ENCODE data around the gene MRAS. TPM values are rescaled to one million over a fixed set of nuclear protein-coding genes. Genes with fewer than 3 reads are reported as not detected.

MRAS gene
- total RNA-seq, 1 donor from 2014 or later, result 55.4 TPM

- H3K27me3 ChIP-seq (ENCODE audit: low read depth), result peaks cover 21% of the 10 kb centered on the region
- H3K36me3 ChIP-seq, result no peaks in the 10 kb centered on the region
- no peak for TF ChIP-seq CTCF (IDR thresholded peaks at IDR 0.05)
- ATAC-seq, result no peak
- no peak overlapping the region for H3K4me3 ChIP-seq
- DNase-seq, result no peak
- intact Hi-C loops (cut with DNase I), result no loop called here
- H3K4me1 ChIP-seq, result peaks cover 53% of the 10 kb centered on the region
- no peak overlapping the region for H3K27ac ChIP-seq
- no peaks in the 10 kb centered on the region for H3K9me3 ChIP-seq
These were observed 90.5 kb downstream of the MRAS start for GRCh38 chr3:138438896-138439295.

DNA sequence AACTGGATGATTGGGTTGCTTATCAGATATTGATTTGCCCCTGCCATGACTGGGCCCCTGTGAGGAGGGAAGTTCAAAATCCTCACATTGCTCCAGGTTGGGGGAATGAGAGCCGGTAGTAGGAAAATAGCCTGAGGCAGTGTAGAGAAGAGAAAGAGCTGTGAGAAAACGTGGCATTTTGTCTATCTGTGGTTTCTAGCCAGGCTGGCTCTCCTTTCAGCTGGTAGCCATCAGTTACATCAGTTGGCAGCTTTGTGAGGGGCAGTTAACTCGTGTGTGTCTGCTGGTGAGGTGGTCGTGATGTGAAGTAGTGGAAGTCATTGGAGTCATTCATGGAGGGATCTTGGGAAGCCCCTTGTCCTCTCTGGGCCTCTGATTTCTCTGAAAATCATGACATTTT lies 91.3 kb downstream of the MRAS start:
- no peak overlapping the region for H3K4me3 ChIP-seq
- no peaks in the 10 kb centered on the region for H3K36me3 ChIP-seq
- H3K27me3 ChIP-seq (ENCODE audit: low read depth), result peaks cover 14% of the 10 kb centered on the region
- H3K27ac ChIP-seq, result no peak overlapping the region
- intact Hi-C loops (cut with DNase I), result no loop called here
- no peak for TF ChIP-seq CTCF (IDR thresholded peaks at IDR 0.05)
- H3K4me1 ChIP-seq, result peaks cover 52% of the 10 kb centered on the region
- DNase-seq (no peak), ATAC-seq (no peak)
- no peaks in the 10 kb centered on the region for H3K9me3 ChIP-seq

DNA sequence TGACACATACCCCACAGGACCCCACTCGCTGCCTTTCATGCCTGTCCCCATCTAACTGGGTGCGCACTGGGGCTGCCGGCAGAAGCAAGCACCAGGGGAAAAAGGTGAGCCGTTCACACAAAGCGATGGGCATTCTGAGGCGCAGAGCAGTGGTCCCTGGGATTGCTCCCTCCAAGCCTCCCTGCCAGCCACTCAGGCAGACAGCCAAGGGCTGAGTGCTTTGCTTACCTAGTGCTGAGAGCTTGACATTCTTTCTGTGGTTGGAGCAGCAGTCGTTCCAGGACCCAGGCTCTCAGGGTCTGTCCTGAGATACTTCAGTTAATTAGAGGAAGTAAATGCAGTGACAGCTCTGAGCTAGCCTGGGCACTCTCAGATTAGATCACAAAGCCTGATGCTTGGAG lies 91.7 kb downstream of the MRAS start:
- H3K9me3 ChIP-seq, result no peaks in the 10 kb centered on the region
- intact Hi-C loops (cut with DNase I), result no loop called here
- ATAC-seq (peak; percentile 79 to 83), DNase-seq (peak; percentile 90)
- peaks cover 9% of the 10 kb centered on the region for H3K27me3 ChIP-seq (ENCODE audit: low read depth)
- no peak for TF ChIP-seq CTCF (IDR thresholded peaks at IDR 0.05)
- H3K27ac ChIP-seq, result peak overlapping the region; percentile 36
- peaks cover 48% of the 10 kb centered on the region for H3K4me1 ChIP-seq
- no peak overlapping the region for H3K4me3 ChIP-seq
- H3K36me3 ChIP-seq, result no peaks in the 10 kb centered on the region

DNA sequence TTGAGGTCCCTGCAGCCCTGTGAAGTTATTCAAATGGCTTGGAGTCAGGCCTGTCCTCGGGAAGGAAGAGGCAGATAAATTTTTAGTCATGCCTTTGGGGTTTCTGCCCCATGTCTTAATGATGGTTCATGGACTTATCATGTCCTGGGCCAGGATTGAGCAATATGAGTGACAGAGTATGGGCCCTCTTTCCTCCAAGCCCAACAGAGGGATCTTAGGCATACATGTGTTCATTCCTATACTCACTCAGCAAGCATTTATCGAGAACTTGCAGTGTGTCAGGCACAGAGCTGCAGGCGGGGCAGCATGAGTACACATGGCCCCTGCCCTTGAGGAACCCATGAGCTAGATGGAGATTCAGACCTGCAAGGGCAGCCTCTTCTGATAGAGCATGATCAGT lies 92.2 kb downstream of the MRAS start:
- Histone ChIP-seq H3K4me1 (peaks cover 43% of the 10 kb centered on the region), H3K36me3 (no peaks in the 10 kb centered on the region), H3K4me3 (no peak overlapping the region), H3K9me3 (no peaks in the 10 kb centered on the region), H3K27me3 (ENCODE audit: low read depth) (peaks cover 4% of the 10 kb centered on the region), H3K27ac (peak overlapping the region; percentile 36)
- no peak for ATAC-seq
- no peak for DNase-seq
- intact Hi-C loops (cut with DNase I), result no loop called here
- TF ChIP-seq CTCF (IDR thresholded peaks at IDR 0.05), result no peak

DNA sequence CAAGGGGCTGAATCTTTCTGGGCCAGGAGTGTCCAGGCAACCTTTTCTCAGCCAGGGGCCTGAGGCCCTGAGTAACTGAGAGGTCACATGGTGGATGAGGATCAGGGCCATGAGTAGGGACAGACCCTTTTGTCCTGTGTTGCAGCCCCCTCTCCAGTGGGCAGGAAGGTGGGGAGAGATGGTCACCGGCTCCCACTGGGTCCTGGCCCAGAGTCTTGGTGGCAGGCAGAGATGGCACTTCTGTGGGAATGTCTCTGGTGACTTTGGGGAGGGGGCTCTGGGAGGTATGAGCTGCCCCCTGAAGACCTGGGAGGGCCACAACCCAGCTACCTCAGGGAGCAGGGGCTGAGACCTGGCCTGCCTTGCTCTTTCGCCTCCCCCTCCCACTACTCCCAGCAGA lies 92.9 kb downstream of the MRAS start:
- peak overlapping the region; percentile 36 for H3K27ac ChIP-seq

More for the DNA sequence above, 92.9 kb downstream of the MRAS start:
- peaks cover 40% of the 10 kb centered on the region for H3K4me1 ChIP-seq
- no peak for ATAC-seq
- no peaks in the 10 kb centered on the region for H3K36me3 ChIP-seq
- no peak for TF ChIP-seq CTCF (IDR thresholded peaks at IDR 0.05)
- no peak overlapping the region for H3K4me3 ChIP-seq
- DNase-seq, result no peak
- no peaks in the 10 kb centered on the region for H3K9me3 ChIP-seq
- no peaks in the 10 kb centered on the region for H3K27me3 ChIP-seq (ENCODE audit: low read depth)
- intact Hi-C loops (cut with DNase I), result no loop called here

Data from lower lobe of right lung (tissue), 2 donors.